HG02870 (cell line): ENCODE data around the gene PCSK9.

Experiments
- ATAC-seq: cut with Tn5 transposase; IDR thresholded peaks from one replicate; pipeline ENCODE4 v1.9.1; 2021; ENCODE audit warnings: mild to moderate bottlenecking, moderate library complexity; ENCODE audit not compliant: unreplicated experiment

Gene PCSK9

GRCh38 chr1:55043011-55043410, 3.7 kb downstream of the PCSK9 start:
- ATAC-seq: no peak

- ATAC-seq: no peak
Observed at GRCh38 chr1:55043726-55044125, 4.4 kb downstream of the PCSK9 start.

GRCh38 chr1:55044617-55045397, 5.5 kb downstream of the PCSK9 start:
- no peak for ATAC-seq

- ATAC-seq: no peak
Observed at GRCh38 chr1:55045430-55045829, 6.1 kb downstream of the PCSK9 start.

GRCh38 chr1:55046871-55047270, 7.5 kb downstream of the PCSK9 start:
- ATAC-seq: no peak

- no peak for ATAC-seq
Observed at GRCh38 chr1:55047611-55048010, 8.3 kb downstream of the PCSK9 start.

GRCh38 chr1:55048453-55049270, 9.3 kb downstream of the PCSK9 start:
- no peak for ATAC-seq

- no peak for ATAC-seq
Observed at GRCh38 chr1:55049271-55049913, 10.0 kb downstream of the PCSK9 start.

- no peak for ATAC-seq
Observed at GRCh38 chr1:55049914-55050278, 10.5 kb downstream of the PCSK9 start.

GRCh38 chr1:55050283-55050682, 10.9 kb downstream of the PCSK9 start:
- no peak for ATAC-seq

- no peak for ATAC-seq
Observed at GRCh38 chr1:55051169-55051568, 11.8 kb downstream of the PCSK9 start.

- no peak for ATAC-seq
Observed at GRCh38 chr1:55051621-55052020, 12.3 kb downstream of the PCSK9 start.

- no peak for ATAC-seq
Observed at GRCh38 chr1:55052221-55053142, 13.1 kb downstream of the PCSK9 start.

GRCh38 chr1:55053265-55053954, 14.1 kb downstream of the PCSK9 start:
- no peak for ATAC-seq

GRCh38 chr1:55054396-55054795, 15.0 kb downstream of the PCSK9 start:
- no peak for ATAC-seq

GRCh38 chr1:55055084-55055882, 15.9 kb downstream of the PCSK9 start:
- no peak for ATAC-seq

- ATAC-seq: no peak
Observed at GRCh38 chr1:55055951-55056631, 16.7 kb downstream of the PCSK9 start.

GRCh38 chr1:55056632-55056992, 17.3 kb downstream of the PCSK9 start:
- ATAC-seq: no peak
